ENCODE measurements around the gene CRYBG1.
A peak's percentile ranks its signal among the peaks of the same experiment; 100 is the strongest.

Gene CRYBG1

GRCh38 chr6:106460481-106460880 is 100.0 kb downstream of the CRYBG1 start:
- no peak for DNase-seq (ENCODE audit: low read depth)

- no peak for DNase-seq (ENCODE audit: low read depth)
Measured at GRCh38 chr6:106461084-106461483, 100.6 kb downstream of the CRYBG1 start.

GRCh38 chr6:106462923-106463557 is 102.5 kb downstream of the CRYBG1 start:
- DNase-seq (ENCODE audit: low read depth), result no peak

GRCh38 chr6:106466211-106466610 is 105.7 kb downstream of the CRYBG1 start:
- DNase-seq (ENCODE audit: low read depth), result no peak

- DNase-seq (ENCODE audit: low read depth), result no peak
Measured at GRCh38 chr6:106468935-106469334, 108.4 kb downstream of the CRYBG1 start.

- DNase-seq (ENCODE audit: low read depth), result no peak
Measured at GRCh38 chr6:106469882-106470281, 109.4 kb downstream of the CRYBG1 start.

- DNase-seq (ENCODE audit: low read depth), result no peak
Measured at GRCh38 chr6:106470316-106470715, 109.8 kb downstream of the CRYBG1 start.

- no peak for DNase-seq (ENCODE audit: low read depth)
Measured at GRCh38 chr6:106470811-106471210, 110.3 kb downstream of the CRYBG1 start.

GRCh38 chr6:106473812-106474211 is 113.3 kb downstream of the CRYBG1 start:
- DNase-seq (ENCODE audit: low read depth), result peak; percentile 21

- no peak for DNase-seq (ENCODE audit: low read depth)
Measured at GRCh38 chr6:106474466-106474865, 113.9 kb downstream of the CRYBG1 start.

- DNase-seq (ENCODE audit: low read depth), result no peak
Measured at GRCh38 chr6:106475284-106475683, 114.8 kb downstream of the CRYBG1 start.

- DNase-seq (ENCODE audit: low read depth), result peak; percentile 8
Measured at GRCh38 chr6:106476331-106477105, 116.0 kb downstream of the CRYBG1 start.

- DNase-seq (ENCODE audit: low read depth), result no peak
Measured at GRCh38 chr6:106477146-106477545, 116.6 kb downstream of the CRYBG1 start.

GRCh38 chr6:106477790-106478189 is 117.3 kb downstream of the CRYBG1 start:
- DNase-seq (ENCODE audit: low read depth), result no peak

GRCh38 chr6:106486236-106486635 is 125.7 kb downstream of the CRYBG1 start:
- DNase-seq (ENCODE audit: low read depth), result no peak

GRCh38 chr6:106488494-106489370 is 128.2 kb downstream of the CRYBG1 start:
- DNase-seq (ENCODE audit: low read depth), result no peak

GRCh38 chr6:106490030-106490429 is 129.5 kb downstream of the CRYBG1 start:
- no peak for DNase-seq (ENCODE audit: low read depth)

GRCh38 chr6:106490436-106490835 is 129.9 kb downstream of the CRYBG1 start:
- no peak for DNase-seq (ENCODE audit: low read depth)

GRCh38 chr6:106490974-106491373 is 130.5 kb downstream of the CRYBG1 start:
- no peak for DNase-seq (ENCODE audit: low read depth)

- no peak for DNase-seq (ENCODE audit: low read depth)
Measured at GRCh38 chr6:106495014-106495413, 134.5 kb downstream of the CRYBG1 start.

GRCh38 chr6:106496823-106497222 is 136.3 kb downstream of the CRYBG1 start:
- DNase-seq (ENCODE audit: low read depth), result no peak

GRCh38 chr6:106501960-106502371 is 141.4 kb downstream of the CRYBG1 start:
- no peak for DNase-seq (ENCODE audit: low read depth)

- no peak for DNase-seq (ENCODE audit: low read depth)
Measured at GRCh38 chr6:106502559-106502958, 142.0 kb downstream of the CRYBG1 start.
